HepG2 (cell line): Measurements from ENCODE around the gene TMEM266. TPM values are rescaled to one million over a fixed set of nuclear protein-coding genes. Genes with fewer than 3 reads are reported as not detected.
A peak's percentile ranks its signal among the peaks of the same experiment; 100 is the strongest.

Experiments
- BCL6 ChIP-seq: IDR thresholded peaks from 2 replicates; pipeline ENCODE4 v1.6.1; 2016; ENCODE audit warnings: missing genetic modification reagents, missing compliant biosample characterization
- HNRNPL ChIP-seq: fragments of 200-400 bp; formaldehyde crosslinking; IDR thresholded peaks from 2 replicates; pipeline ENCODE4 v1.6.1; 2017; ENCODE audit warnings: mild to moderate bottlenecking, low read depth, low read length
- HNRNPLL ChIP-seq: fragments of 200-400 bp; formaldehyde crosslinking; IDR thresholded peaks from 2 replicates; pipeline ENCODE4 v1.6.1; 2017; ENCODE audit warnings: mild to moderate bottlenecking, low read depth, low read length; ENCODE audit not compliant: poor library complexity, severe bottlenecking
- NR3C1 ChIP-seq: sonication (generic); formaldehyde crosslinking; IDR thresholded peaks from 2 replicates; pipeline ENCODE4 v1.4.0; 2020; ENCODE audit warnings: missing genetic modification reagents
- ZNF574 ChIP-seq: sonication (generic); formaldehyde crosslinking; IDR thresholded peaks from 2 replicates; pipeline ENCODE4 v1.4.0; 2020; ENCODE audit warnings: missing genetic modification reagents
- ZNF777 ChIP-seq: sonication (generic); formaldehyde crosslinking; IDR thresholded peaks from 2 replicates; pipeline ENCODE4 v1.4.0; 2020; ENCODE audit warnings: missing genetic modification reagents
- ZNF800 ChIP-seq: sonication (generic); formaldehyde crosslinking; IDR thresholded peaks from 2 replicates; pipeline ENCODE4 v1.4.0; 2020; ENCODE audit warnings: missing genetic modification reagents
- polyA plus RNA-seq, 8 experiments: library from polyadenylated mRNA; depleted of rRNA in 3 of 8; stranded (reverse) in 7 of 8; unstranded in 1 of 8; fragments of >200 nt; fragmentation: Illumina TruSeq in 4 of 8; extraction: Trizol in 4 of 8; gene quantifications; 2 replicates each; pipeline versions ENCODE4 v1.2.1 to v1.2.3, GENCODE V29; 2011 to 2016; ENCODE audit warnings: low read depth in 4 of 8, missing spikeins in 1 of 8, mixed read lengths in 1 of 8; ENCODE audit not compliant: insufficient read depth in 1 of 8
- total RNA-seq, 5 experiments: library from RNA; depleted of rRNA; stranded (reverse); fragments of >200 nt; fragmentation: Illumina TruSeq; extraction: Trizol; gene quantifications; 2 replicates each; pipeline ENCODE4 v1.2.3, GENCODE V29; 2016; ENCODE audit warnings: low read depth in 1 of 5
- TF ChIP-seq, protein P1 (sequence below): sonication (generic); formaldehyde crosslinking; IDR thresholded peaks from 2 replicates; pipeline ENCODE4 v1.4.0; 2020; ENCODE audit warnings: missing genetic modification reagents
- TF ChIP-seq, protein P2 (sequence below): sonication (generic); formaldehyde crosslinking; IDR thresholded peaks from 2 replicates; pipeline ENCODE4 v1.4.0; 2020; ENCODE audit warnings: mild to moderate bottlenecking, missing genetic modification reagents
- TF ChIP-seq, protein P3 (sequence below): sonication (generic); formaldehyde crosslinking; IDR thresholded peaks from 2 replicates; pipeline ENCODE4 v1.8.1; 2023; ENCODE audit warnings: missing genetic modification reagents, inconsistent platforms, borderline replicate concordance

Gene TMEM266
- total and polyA plus RNA-seq, 2 of the 13 experiments (the other 11 are each of a cell fraction or from before 2014, with no cell fraction given) = 0.04 TPM; not detected in 1

DNA sequence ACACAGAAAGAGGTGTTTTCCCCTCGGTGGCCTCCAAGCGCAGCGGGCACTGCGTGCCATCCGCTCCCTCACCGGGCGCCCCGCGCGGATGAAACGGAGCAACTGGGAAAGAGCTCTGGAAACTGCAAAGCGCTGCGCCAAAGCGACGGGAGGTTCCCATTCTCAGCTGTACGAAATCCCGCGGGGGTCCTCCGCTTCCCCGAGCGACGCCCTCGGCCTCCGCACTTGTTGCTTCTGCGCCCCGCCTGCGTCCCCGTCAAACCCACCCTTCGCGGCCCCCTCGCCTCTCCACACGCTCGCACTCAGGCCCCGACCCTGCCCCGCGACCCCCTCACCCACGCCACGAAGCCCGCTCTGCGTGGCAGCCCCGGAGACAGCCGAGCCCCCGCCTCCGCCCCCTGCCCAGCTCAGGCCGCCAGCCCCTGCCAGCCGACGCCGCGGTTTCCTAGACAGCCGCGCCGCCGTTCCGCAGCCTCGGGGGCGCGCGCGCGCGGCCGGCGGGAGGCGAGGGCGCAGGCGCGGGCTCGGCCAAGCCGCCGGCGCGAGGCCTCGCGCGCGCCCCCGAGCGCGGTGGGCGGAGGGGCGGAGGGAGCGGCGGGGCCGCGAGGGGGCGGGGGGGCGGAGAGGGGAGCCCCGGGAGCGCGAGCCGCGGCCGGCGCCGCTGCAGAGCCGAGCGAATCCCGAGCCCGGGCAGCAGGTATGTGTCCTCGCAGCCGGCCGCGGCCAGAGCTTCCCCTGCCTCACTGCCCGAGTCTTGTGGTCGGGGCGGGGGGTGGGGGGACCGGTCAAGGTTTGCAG lies at the start of gene TMEM266 (continued):
- TF ChIP-seq, protein P1, sequence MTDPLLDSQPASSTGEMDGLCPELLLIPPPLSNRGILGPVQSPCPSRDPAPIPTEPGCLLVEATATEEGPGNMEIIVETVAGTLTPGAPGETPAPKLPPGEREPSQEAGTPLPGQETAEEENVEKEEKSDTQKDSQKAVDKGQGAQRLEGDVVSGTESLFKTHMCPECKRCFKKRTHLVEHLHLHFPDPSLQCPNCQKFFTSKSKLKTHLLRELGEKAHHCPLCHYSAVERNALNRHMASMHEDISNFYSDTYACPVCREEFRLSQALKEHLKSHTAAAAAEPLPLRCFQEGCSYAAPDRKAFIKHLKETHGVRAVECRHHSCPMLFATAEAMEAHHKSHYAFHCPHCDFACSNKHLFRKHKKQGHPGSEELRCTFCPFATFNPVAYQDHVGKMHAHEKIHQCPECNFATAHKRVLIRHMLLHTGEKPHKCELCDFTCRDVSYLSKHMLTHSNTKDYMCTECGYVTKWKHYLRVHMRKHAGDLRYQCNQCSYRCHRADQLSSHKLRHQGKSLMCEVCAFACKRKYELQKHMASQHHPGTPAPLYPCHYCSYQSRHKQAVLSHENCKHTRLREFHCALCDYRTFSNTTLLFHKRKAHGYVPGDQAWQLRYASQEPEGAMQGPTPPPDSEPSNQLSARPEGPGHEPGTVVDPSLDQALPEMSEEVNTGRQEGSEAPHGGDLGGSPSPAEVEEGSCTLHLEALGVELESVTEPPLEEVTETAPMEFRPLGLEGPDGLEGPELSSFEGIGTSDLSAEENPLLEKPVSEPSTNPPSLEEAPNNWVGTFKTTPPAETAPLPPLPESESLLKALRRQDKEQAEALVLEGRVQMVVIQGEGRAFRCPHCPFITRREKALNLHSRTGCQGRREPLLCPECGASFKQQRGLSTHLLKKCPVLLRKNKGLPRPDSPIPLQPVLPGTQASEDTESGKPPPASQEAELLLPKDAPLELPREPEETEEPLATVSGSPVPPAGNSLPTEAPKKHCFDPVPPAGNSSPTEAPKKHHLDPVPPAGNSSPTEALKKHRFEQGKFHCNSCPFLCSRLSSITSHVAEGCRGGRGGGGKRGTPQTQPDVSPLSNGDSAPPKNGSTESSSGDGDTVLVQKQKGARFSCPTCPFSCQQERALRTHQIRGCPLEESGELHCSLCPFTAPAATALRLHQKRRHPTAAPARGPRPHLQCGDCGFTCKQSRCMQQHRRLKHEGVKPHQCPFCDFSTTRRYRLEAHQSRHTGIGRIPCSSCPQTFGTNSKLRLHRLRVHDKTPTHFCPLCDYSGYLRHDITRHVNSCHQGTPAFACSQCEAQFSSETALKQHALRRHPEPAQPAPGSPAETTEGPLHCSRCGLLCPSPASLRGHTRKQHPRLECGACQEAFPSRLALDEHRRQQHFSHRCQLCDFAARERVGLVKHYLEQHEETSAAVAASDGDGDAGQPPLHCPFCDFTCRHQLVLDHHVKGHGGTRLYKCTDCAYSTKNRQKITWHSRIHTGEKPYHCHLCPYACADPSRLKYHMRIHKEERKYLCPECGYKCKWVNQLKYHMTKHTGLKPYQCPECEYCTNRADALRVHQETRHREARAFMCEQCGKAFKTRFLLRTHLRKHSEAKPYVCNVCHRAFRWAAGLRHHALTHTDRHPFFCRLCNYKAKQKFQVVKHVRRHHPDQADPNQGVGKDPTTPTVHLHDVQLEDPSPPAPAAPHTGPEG (CRISPR knock-in tag) = no peak
- TF ChIP-seq, protein P2, sequence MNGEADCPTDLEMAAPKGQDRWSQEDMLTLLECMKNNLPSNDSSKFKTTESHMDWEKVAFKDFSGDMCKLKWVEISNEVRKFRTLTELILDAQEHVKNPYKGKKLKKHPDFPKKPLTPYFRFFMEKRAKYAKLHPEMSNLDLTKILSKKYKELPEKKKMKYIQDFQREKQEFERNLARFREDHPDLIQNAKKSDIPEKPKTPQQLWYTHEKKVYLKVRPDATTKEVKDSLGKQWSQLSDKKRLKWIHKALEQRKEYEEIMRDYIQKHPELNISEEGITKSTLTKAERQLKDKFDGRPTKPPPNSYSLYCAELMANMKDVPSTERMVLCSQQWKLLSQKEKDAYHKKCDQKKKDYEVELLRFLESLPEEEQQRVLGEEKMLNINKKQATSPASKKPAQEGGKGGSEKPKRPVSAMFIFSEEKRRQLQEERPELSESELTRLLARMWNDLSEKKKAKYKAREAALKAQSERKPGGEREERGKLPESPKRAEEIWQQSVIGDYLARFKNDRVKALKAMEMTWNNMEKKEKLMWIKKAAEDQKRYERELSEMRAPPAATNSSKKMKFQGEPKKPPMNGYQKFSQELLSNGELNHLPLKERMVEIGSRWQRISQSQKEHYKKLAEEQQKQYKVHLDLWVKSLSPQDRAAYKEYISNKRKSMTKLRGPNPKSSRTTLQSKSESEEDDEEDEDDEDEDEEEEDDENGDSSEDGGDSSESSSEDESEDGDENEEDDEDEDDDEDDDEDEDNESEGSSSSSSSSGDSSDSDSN (CRISPR knock-in tag) = peak; percentile 38; the same call in 1 of the 2 replicates
- TF ChIP-seq ZNF777 (CRISPR knock-in tag) (peak; percentile 84), BCL6 (CRISPR knock-in tag) (peak; percentile 13; the same call in 1 of the 2 replicates), ZNF574 (CRISPR knock-in tag) (0 out of 2 replicates have a peak, but pooled peaks have one; percentile 25), HNRNPLL (peak; percentile 52), HNRNPL (0 out of 2 replicates have a peak, but pooled peaks have one; percentile 48), NR3C1 (no peak), ZNF800 (peak; percentile 66; the same call in 1 of the 2 replicates)
- TF ChIP-seq, protein P3, sequence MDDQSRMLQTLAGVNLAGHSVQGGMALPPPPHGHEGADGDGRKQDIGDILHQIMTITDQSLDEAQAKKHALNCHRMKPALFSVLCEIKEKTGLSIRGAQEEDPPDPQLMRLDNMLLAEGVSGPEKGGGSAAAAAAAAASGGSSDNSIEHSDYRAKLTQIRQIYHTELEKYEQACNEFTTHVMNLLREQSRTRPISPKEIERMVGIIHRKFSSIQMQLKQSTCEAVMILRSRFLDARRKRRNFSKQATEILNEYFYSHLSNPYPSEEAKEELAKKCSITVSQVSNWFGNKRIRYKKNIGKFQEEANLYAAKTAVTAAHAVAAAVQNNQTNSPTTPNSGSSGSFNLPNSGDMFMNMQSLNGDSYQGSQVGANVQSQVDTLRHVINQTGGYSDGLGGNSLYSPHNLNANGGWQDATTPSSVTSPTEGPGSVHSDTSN (CRISPR knock-in tag) = no peak
